HepG2 (cell line): ENCODE measurements around the gene HNF1B. TPM values are rescaled to one million over a fixed set of nuclear protein-coding genes. Genes with fewer than 3 reads are reported as not detected.

Experiments used
- AHR ChIP-seq: IDR thresholded peaks from 2 replicates; pipeline ENCODE4 v1.6.1; 2018; ENCODE audit warnings: missing genetic modification reagents, missing compliant biosample characterization
- HNF1A ChIP-seq, 2 experiments: sonication (generic) in 1 of 2; formaldehyde crosslinking in 1 of 2; IDR thresholded peaks; 2 replicates each; pipeline versions ENCODE4 v1.4.0 to v1.6.1; 2016 to 2020; ENCODE audit warnings: borderline replicate concordance in 1 of 2, low read depth in 1 of 2, mild to moderate bottlenecking in 1 of 2, missing genetic modification reagents in 1 of 2
- IRF2 ChIP-seq: IDR thresholded peaks from 2 replicates; pipeline ENCODE4 v1.6.1; 2018; ENCODE audit warnings: missing genetic modification reagents, missing compliant biosample characterization
- LCORL ChIP-seq, 2 experiments: fragments of 450-650 bp in 1 of 2; sonication (generic) in 1 of 2; formaldehyde crosslinking in 1 of 2; IDR thresholded peaks; 2 replicates each; pipeline versions ENCODE4 v1.5.0 to v1.6.1; 2017 to 2020; ENCODE audit warnings: antibody characterized with exemption in 1 of 2, missing genetic modification reagents in 1 of 2
- NFIC ChIP-seq: IDR thresholded peaks from 2 replicates; pipeline ENCODE4 v1.6.1; 2012; ENCODE audit warnings: mild to moderate bottlenecking, low read length, inconsistent platforms
- NONO ChIP-seq, 2 experiments: fragments of 450-650 bp in 1 of 2; sonication (generic) in 1 of 2; formaldehyde crosslinking in 1 of 2; IDR thresholded peaks in 1 of 2; conservative IDR thresholded peaks in 1 of 2; 2 replicates each; pipeline versions ENCODE4 v1.6.1 to v1.8.0; 2017 to 2022; ENCODE audit warnings: mild to moderate bottlenecking in 1 of 2, missing genetic modification reagents in 1 of 2, moderate library complexity in 1 of 2
- ONECUT2 ChIP-seq: sonication (generic); formaldehyde crosslinking; IDR thresholded peaks from 2 replicates; pipeline ENCODE4 v1.4.0; 2020; ENCODE audit warnings: missing genetic modification reagents
- PRMT3 ChIP-seq: sonication (generic); formaldehyde crosslinking; IDR thresholded peaks from 2 replicates; pipeline ENCODE4 v1.8.1; 2022; ENCODE audit warnings: low read depth, mild to moderate bottlenecking, moderate library complexity, missing genetic modification reagents, borderline replicate concordance
- REXO4 ChIP-seq: sonication (generic); formaldehyde crosslinking; IDR thresholded peaks from 2 replicates; pipeline ENCODE4 v1.8.0; 2022; ENCODE audit warnings: missing genetic modification reagents, mild to moderate bottlenecking, borderline replicate concordance
- RFX5 ChIP-seq: IDR thresholded peaks from 2 replicates; pipeline ENCODE4 v1.6.1; 2011; ENCODE audit warnings: low read depth, low read length, improper control_type of control experiment
- TEAD2 ChIP-seq: sonication (generic); formaldehyde crosslinking; IDR thresholded peaks from 2 replicates; pipeline ENCODE4 v1.9.0; 2021; ENCODE audit warnings: missing genetic modification reagents
- THAP11 ChIP-seq: IDR thresholded peaks from 2 replicates; pipeline ENCODE4 v1.6.1; 2016; ENCODE audit warnings: missing biosample characterization, missing genetic modification reagents
- ZBTB20 ChIP-seq: sonication (generic); formaldehyde crosslinking; IDR thresholded peaks from 2 replicates; pipeline ENCODE4 v1.8.1; 2023; ENCODE audit warnings: missing genetic modification reagents, low read depth, mild to moderate bottlenecking, borderline replicate concordance
- ZNF121 ChIP-seq: sonication (generic); formaldehyde crosslinking; IDR thresholded peaks from 2 replicates; pipeline ENCODE4 v1.5.0; 2020; ENCODE audit warnings: mild to moderate bottlenecking, missing genetic modification reagents
- ZNF280D ChIP-seq: sonication (generic); formaldehyde crosslinking; IDR thresholded peaks from 2 replicates; pipeline ENCODE4 v1.5.1; 2020; ENCODE audit warnings: mild to moderate bottlenecking, missing genetic modification reagents
- ZNF335 ChIP-seq: sonication (generic); formaldehyde crosslinking; IDR thresholded peaks from 2 replicates; pipeline ENCODE4 v1.4.0; 2020; ENCODE audit warnings: missing genetic modification reagents
- ZNF574 ChIP-seq: sonication (generic); formaldehyde crosslinking; IDR thresholded peaks from 2 replicates; pipeline ENCODE4 v1.4.0; 2020; ENCODE audit warnings: missing genetic modification reagents
- ZNF644 ChIP-seq: IDR thresholded peaks from 2 replicates; pipeline ENCODE4 v1.6.1; 2016; ENCODE audit warnings: low read depth
- polyA plus RNA-seq, 8 experiments: library from polyadenylated mRNA; depleted of rRNA in 3 of 8; stranded (reverse) in 7 of 8; unstranded in 1 of 8; fragments of >200 nt; fragmentation: Illumina TruSeq in 4 of 8; extraction: Trizol in 4 of 8; gene quantifications; 2 replicates each; pipeline versions ENCODE4 v1.2.1 to v1.2.3, GENCODE V29; 2011 to 2016; ENCODE audit warnings: low read depth in 4 of 8, missing spikeins in 1 of 8, mixed read lengths in 1 of 8; ENCODE audit not compliant: insufficient read depth in 1 of 8
- total RNA-seq, 5 experiments: library from RNA; depleted of rRNA; stranded (reverse); fragments of >200 nt; fragmentation: Illumina TruSeq; extraction: Trizol; gene quantifications; 2 replicates each; pipeline ENCODE4 v1.2.3, GENCODE V29; 2016; ENCODE audit warnings: low read depth in 1 of 5

Gene HNF1B
- total and polyA plus RNA-seq, 2 of the 13 experiments (the other 11 are each of a cell fraction or from before 2014, with no cell fraction given), result 1.9 to 5.3 TPM

- TF ChIP-seq HNF1A (IDR thresholded peaks at IDR 0.05; ENCODE audit: low read depth), result 0 out of 2 replicates have a peak, but pooled peaks have one; percentile 26
- no peak for TF ChIP-seq HNF1A (CRISPR knock-in tag; IDR thresholded peaks at IDR 0.05; ENCODE audit: borderline replicate concordance)
- TF ChIP-seq LCORL (IDR thresholded peaks at IDR 0.05), result no peak
- peak; percentile 17 for TF ChIP-seq LCORL (CRISPR knock-in tag; IDR thresholded peaks at IDR 0.05)
- TF ChIP-seq NFIC, result peak; percentile 49; the same call in 1 of the 2 replicates
- TF ChIP-seq ZNF121 (CRISPR knock-in tag), result no peak
- no peak for TF ChIP-seq ZNF335 (CRISPR knock-in tag)
- TF ChIP-seq AHR (CRISPR knock-in tag), result no peak
- TF ChIP-seq ONECUT2 (CRISPR knock-in tag), result peak; percentile 84
- TF ChIP-seq THAP11 (CRISPR knock-in tag), result peak; percentile 10
- TF ChIP-seq ZNF280D (CRISPR knock-in tag), result peak; percentile 84
- TF ChIP-seq REXO4 (CRISPR knock-in tag), result no peak
- peak; percentile 51; the same call in 1 of the 2 replicates for TF ChIP-seq ZBTB20 (CRISPR knock-in tag)
- no peak for TF ChIP-seq TEAD2 (CRISPR knock-in tag)
- TF ChIP-seq IRF2, result 0 out of 2 replicates have a peak, but pooled peaks have one; percentile 50
- TF ChIP-seq ZNF644 (CRISPR knock-in tag), result no peak
- peak; percentile 44; the same call in 1 of the 2 replicates for TF ChIP-seq RFX5
- TF ChIP-seq PRMT3 (CRISPR knock-in tag), result no peak
- peak; percentile 44; the same call in 1 of the 2 replicates for TF ChIP-seq ZNF574 (CRISPR knock-in tag)
- no peak for TF ChIP-seq NONO (IDR thresholded peaks at IDR 0.05)
- TF ChIP-seq NONO (CRISPR knock-in tag; conservative IDR thresholded peaks at IDR 0.05), result 0 out of 2 replicates have a peak, but pooled peaks have one; percentile 13
Measured at GRCh38 chr17:37676115-37676925, 68.5 kb downstream of the HNF1B start (continued).
